ENCODE measurements around the gene NLRP12.

GRCh38 chr19:53810187-53810546, 13.9 kb downstream of the NLRP12 start:
- TF ChIP-seq EZH2 (IDR thresholded peaks at IDR 0.05; ENCODE audit: insufficient read depth, poor library complexity, severe bottlenecking) (no peak), EZH2phosphoT487 (IDR thresholded peaks at IDR 0.05; ENCODE audit: insufficient read depth, low read depth) (no peak)
